ENCODE results near the gene CFAP73.

DNA sequence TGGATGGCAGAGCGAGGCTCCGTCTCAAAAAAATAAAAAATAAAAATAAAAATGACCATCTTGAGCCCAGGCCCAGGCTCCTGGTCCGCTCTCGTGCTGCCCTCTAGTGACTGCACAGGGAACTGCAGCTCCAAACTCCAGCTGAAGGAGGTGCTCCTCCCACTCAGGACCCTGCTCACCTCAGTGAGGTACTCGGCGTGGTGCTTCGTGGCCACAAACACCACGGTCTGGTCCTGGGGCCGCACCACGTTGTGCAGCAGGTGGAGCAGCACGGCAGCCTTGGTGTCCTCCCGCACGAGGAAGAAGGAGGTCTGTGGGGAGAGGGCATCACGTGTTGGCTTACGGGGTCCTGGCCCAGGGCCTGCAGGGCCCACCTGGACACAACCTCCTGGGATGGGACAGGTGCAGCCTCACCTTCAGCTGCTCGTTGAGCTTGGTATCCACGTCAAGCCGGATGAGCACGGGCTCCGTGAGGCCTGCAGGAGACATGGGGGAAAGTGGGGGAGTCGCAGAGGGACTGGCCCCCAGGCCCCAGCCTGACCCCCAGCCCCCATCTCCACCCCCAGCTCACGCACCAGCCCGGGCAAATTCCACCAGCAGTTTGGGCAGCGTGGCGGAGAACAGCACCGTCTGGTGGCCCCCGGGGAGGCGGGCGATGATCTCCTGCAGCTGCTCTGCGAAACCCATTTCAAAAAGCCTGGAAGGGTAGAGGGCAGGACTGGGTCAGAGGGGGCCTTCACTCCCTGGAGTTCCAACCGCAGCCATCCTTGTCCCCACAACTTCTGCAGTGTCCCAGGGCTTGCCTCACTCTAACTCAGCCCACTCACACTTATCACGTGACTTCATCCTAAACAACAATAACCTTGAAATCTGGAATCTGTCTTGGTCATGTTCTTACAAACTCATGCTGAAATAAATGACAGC, 25.2 kb downstream of the CFAP73 start:
- TF ChIP-seq RFX5 (IDR thresholded peaks at IDR 0.05; ENCODE audit: low read length): no peak
- TF ChIP-seq MXI1 (IDR thresholded peaks at IDR 0.05; ENCODE audit: low read depth, low read length): no peak
- TF ChIP-seq CTCF (IDR thresholded peaks at IDR 0.05): peak; percentile 95
- TF ChIP-seq FOXJ3 (CRISPR knock-in tag; IDR thresholded peaks at IDR 0.05): no peak
- TF ChIP-seq POLR2AphosphoS5 (IDR thresholded peaks at IDR 0.05; ENCODE audit: low read depth, low read length): no peak
- no peak for TF ChIP-seq JUND (IDR thresholded peaks at IDR 0.05)
- no peak for TF ChIP-seq ELF1 (IDR thresholded peaks at IDR 0.05)
- peak; percentile 88 for TF ChIP-seq RAD21 (IDR thresholded peaks at IDR 0.05; ENCODE audit: low read length)
- peak; percentile 72 for TF ChIP-seq SMC3 (IDR thresholded peaks at IDR 0.05; ENCODE audit: low read depth, low read length)
- TF ChIP-seq YY1 (IDR thresholded peaks at IDR 0.05; ENCODE audit: low read depth): no peak
- no peak for TF ChIP-seq GATA2 (CRISPR knock-in tag; IDR thresholded peaks at IDR 0.05)

All from SK-N-SH (cell line).